Measurements from ENCODE around the gene ZMAT2.

GRCh38 chr5:140678993-140679392 lies 21.3 kb upstream of the ZMAT2 start:
- TF ChIP-seq CTCF (conservative IDR thresholded peaks at IDR 0.05; ENCODE audit: low read length): no peak
- no peak for TF ChIP-seq EZH2phosphoT487 (IDR thresholded peaks at IDR 0.05; ENCODE audit: borderline replicate concordance)

Data from Loucy (cell line).